Measurements from ENCODE around the gene CAD.

GRCh38 chr2:27182346-27182745 lies 34.8 kb upstream of the CAD start:
- no peak for TF ChIP-seq POLR2AphosphoS5 (IDR thresholded peaks at IDR 0.05; ENCODE audit: borderline replicate concordance, low read depth, low read length)
- TF ChIP-seq EZH2 (IDR thresholded peaks at IDR 0.05), result no peak
- no peak for TF ChIP-seq FOXP2 (optimal IDR thresholded peaks at IDR 0.05; ENCODE audit: control extremely low read depth, extremely low read length, insufficient read depth)
